Kidney capillary endothelial cell (primary cell): ENCODE measurements around the gene SNX3.
"Not testable (repeated sequence)": the region's sequence is repeated elsewhere in the genome, so short reads cannot be mapped to it uniquely, and the experiment has no call there.

Experiments used
- DNase-seq: peaks from one replicate; pipeline ENCODE4 v3.0.0-alpha.2; 2018; ENCODE audit warnings: low spot score

SNX3 gene

DNA sequence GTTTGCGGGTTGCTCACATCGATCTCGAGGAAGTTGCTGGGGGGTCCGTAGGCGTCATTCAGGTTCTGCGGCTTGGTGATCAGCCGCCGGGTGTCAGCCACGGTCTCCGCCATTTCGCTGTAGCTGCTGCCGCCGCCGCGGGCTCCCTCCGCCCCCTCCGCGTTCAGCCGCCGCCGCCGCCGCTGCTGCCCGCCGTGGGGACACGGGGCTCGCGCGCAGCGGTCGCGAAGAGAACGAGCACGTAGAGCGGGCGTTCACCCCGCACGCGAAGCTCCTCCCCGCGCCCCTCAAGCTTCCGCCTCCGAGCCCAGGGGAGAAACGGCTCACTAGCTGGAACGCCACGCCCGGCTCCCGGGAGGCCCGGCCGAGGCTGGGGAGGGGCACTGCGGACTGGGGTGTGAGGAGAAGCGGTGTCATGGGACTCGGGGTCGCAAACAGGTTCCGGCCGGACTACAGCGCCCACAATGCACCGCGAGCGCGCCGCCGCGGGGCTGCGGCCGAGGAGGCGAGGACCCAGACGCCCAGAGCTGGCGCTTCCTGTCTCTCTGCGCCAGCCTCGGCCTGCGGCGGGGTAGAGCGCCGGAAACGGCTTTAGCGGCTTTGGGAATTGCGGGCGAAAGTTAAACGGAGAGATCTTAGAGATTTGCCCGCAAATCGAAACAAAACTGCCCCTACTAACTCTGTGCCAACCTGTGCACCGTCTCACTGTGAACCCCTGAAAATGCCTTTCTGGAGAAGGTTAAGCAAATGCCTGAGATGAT is at the start of gene SNX3:
Gene SNX3 (minus strand): TSS at position 232 of the 761 bp plus-strand sequence. CDS start 119 bp downstream, at position 113.
- peak; percentile 90 for DNase-seq

DNA sequence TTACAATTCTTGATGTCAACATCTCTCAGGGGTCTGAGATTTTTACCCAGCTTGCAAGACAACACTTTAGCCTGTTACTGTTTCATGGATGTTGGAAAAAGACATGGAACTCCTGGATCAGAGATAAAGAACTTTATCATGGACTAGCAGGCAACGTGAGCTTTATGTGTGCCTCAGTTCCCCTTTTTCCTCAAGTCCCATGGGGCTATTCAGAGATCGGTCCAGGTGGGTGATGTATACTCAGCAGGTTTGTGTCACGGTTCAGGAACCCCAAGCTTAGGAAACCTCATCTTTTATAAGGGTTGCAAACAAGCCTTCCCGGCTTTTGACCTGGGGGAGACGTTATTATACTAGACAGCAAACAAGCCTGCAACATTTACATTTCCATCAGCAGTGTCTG is 49.0 kb upstream of the SNX3 start:
- no peak for DNase-seq

DNA sequence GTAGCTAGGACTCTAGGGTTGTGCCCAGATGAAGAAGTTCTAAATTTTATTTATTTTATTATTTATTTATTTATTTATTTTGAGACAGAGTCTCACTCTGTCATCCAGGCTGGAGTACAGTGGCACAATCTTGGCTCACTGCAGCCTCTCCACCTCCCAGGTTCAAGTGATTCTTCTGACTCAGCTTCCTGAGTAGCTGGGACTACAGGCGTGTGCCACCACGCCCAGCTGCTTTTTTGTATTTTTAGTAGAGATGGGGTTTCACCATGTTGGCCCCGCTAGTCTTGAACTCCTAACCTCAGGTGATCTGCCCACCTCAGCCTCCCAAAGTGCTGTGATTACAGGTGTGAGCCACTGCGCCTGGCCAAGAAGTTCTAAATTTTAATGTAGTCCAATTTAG is 47.8 kb upstream of the SNX3 start:
- DNase-seq: not testable (repeated sequence)

DNA sequence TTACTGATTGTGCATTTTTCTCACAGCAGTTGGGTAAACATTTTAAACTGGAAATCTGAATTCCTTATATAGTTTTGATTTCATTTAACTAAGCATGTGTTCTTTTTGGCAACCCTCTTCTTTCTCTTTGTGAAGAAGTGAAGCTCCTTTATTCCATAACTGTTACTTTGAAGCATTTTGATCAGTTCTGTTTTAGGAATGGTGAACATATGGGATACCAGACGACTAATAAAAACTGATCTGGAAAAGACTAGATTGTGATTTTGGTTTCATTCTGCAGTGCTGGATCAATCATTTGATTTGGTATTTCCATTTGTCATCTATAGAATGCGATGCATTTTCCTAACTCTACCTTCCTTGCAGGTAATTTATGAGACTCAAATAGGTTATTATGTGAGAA is 43.8 kb upstream of the SNX3 start:
- DNase-seq: no peak

DNA sequence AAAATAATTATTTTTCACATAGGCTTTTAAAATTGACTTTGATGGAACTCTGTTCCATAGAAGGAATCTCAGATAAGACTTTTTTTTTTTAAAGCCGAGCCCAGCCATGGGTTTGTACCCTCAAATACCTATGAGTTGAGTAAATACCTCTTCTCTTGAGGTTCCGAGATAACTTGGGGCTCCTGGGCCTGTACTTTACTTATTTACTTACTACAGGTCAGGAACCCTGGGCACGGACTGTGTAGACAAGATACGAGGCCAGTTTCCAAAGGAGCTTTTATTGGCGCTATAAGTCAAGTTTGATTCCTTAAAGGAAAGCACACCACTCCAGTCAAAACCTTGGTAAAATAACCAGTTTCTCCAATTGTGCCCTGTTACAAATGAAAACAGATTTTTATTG is 41.5 kb upstream of the SNX3 start:
- DNase-seq: no peak

DNA sequence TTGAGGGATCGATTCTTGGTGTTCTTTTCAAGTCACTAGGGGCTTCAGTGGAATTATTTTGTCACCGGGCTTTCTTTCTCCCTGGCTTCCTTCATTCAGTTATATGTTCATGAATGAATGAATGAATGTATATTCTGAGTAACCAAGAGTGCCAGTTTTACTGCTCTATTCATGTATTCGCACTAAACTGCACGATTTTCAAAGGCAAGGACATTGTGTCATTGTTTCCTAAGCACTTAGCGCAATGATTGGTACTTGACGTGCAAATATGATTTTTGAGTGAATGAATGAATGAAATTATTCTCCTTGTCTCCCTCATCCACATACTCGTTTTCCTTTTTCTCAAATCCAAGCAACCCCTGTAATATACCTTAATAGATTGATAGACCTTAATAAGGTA is 34.8 kb upstream of the SNX3 start:
- DNase-seq: no peak

DNA sequence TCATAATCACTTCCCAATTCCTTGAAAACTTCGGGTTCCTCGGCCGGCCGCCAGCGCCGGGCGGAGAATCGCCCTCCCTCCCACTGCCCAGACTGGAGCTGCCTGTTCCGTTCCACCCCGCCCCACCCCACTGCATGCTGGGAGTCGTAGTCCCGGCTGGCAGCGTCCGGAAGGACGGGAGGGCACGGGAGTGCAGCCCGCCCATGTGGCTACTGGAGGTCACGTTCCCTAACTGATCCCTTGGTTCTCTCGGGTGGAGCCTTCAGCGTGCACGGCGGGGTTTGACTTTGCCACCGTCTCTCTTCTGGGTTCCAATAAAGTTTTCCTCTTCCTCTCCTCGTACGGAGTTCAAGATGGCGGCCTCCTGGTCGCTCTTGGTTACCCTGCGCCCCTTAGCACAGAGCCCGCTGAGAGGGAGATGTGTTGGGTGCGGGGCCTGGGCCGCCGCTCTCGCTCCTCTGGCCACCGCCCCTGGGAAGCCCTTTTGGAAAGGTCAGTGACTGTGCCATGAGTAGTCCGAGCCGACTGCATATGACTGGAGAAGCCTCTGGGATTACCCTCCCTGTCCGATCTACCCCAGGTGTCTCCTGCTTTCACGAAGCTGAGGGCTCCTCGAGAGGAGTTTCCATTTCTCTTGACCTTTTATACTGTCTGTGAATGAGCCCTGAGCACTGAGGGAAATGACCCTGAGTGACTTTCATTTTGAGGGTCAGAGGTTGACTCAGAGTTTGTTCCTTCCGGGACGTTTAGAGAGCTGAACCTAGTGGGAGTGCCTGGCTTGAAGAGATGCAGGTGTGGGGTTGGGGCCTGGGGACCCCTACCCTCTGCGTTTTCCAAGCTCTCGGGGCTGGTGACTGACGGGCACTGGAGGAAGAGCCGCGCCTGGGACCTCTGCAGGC is 34.1 kb upstream of the SNX3 start, which contains the start of gene AFG1L:
Gene AFG1L (plus strand): TSS at position 328 of the 899 bp plus-strand sequence. CDS start 26 bp downstream, at position 354.
- DNase-seq: peak; percentile 73

DNA sequence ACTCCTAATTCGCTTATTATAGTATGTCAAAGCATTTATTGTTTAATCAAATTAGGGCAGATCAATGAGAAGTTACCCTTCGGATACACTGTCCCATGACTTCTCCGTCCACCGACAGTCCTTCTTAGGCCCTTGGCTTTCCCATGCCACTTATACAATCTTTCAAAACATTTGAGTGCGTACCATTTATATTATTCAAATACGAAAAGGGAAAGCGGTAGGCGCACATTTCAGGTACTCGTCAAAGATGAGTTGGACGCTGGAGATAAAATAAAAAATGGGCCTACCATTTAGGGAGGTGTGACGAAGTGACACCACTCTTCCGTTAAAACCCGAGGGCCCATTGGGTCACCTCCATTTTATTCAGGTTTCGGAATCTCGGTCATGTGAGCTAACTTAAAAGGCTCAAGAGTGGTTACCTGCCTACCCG is 33.5 kb upstream of the SNX3 start:
- no peak for DNase-seq

DNA sequence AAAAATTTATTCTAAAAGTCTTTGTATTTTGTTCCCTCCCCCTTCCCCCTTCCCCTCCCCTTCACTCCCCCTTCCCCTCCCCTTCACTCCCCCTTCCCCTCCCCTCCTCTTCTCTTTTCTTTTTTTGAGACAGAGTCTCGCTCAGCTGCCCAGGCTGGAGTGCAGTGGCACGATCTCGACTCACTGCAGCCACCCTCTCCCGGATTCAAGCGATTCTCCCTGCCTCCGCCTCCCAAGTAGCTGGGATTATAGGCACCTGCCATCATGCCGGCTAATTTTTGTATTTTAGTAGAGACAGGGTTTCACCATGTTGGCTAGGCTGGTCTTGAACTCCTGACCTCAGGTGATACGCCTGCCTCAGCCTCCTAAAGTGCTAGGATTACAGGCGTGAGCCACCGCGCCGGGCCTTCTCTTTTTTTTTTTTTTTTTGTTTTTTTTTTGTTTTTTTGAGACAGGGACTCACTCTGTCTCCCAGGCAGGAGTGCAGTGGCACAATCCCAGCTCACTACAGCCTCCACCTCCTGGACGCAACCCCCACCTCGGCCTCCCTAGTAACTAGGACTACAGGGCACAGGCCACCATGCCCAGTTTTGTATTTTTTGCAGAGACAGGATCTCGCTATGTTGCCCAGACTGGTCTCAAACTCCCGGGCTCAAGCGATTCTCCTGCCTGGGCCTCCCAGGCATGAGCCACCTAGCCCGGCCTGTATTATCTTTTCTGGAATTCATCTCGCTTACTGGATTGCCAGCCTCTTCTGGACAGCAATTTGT is 32.9 kb upstream of the SNX3 start:
- no peak for DNase-seq

DNA sequence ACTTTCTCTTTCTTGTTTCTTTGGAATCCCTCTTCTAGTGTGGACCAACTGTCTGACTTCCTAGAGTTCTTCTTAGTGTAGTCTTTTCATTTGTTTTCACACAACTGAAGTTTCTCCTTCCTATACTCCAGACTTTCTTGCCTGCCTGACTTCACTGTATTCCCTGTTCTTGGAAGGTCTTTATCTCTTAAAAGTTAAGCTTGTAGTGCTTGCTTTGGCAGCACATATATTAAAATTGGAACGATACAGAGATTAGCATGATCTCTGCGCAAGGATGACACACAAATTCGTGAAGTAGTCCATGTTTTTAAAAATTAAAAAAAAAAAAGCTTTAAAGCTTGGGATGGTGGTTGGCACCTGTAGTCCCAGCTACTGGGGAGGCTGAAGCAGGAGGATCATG is 31.7 kb upstream of the SNX3 start:
- not testable (repeated sequence) for DNase-seq

DNA sequence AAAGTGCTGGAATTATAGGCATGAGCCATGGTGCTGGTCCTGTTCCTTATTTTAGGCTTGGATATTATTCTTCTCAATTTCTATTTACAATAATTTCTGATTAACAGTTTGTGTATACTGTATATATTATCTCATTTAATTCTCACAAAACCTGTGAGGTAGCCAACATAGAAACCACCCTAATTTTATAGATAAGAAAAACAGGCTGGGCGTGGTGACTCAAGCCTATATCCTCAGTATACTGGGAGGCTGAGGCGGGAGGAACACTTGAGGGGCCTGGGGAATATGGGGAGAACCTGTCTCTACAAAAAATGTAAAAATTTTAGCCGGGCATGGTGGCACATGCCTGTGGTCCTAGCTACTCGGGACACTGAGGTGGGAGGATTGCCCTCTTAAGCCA is 30.3 kb upstream of the SNX3 start:
- no peak for DNase-seq

DNA sequence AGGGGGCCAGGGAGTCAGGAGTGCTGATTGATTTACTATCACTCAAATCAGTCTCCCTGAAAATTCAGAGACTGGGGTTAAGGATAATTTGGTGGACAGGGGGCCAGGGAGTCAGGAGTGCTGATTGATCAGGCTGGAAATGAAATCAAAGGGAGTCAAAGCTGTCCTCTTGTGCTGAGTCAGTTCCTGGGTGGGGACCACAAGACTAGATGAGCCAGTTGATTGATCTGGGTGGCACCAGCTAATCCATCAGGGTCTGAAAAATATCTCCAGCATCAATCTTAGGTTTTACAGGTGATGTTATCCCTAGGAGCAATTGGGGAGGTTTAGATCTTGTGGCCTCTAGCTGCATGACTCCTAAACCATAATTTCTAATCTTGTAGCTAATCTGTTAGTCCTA is 27.9 kb upstream of the SNX3 start:
- no peak for DNase-seq

DNA sequence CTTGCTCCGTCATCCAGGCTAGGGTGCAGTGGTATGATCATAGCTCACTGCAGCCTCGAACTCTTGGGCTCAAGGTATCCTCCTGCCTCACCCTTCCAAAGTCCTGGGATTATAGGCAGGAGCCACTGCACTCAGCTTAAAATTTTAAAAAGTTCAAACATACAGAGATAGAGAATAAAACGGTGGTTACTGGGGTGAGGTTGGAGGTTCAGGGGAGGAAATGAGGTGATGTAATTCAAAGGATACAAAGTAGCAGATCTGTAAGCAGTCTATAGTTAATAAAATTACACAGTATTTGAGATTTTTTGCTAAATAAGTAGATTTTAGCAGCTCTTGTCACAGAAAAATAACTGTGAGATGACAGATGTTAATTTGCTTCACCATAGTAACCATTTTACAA is 26.5 kb upstream of the SNX3 start:
- DNase-seq: no peak

DNA sequence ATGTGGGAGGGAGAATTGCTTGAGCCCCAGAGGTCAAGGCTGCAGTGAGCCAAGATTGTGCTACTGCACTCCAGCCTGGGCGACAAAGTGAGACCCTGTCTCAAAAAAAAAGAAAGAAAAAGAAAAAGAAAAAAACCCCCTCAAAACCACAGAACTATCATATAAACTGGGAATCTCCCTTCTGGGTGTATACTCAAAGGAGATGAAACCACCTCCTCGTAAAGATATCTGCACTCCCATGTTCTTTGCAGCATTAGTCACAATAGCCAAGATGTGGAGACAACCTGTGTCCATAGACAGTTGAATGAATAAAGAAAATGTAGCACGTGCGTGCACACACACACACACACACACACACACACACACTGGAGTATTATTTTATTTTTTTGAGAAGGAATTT is 25.5 kb upstream of the SNX3 start:
- no peak for DNase-seq

DNA sequence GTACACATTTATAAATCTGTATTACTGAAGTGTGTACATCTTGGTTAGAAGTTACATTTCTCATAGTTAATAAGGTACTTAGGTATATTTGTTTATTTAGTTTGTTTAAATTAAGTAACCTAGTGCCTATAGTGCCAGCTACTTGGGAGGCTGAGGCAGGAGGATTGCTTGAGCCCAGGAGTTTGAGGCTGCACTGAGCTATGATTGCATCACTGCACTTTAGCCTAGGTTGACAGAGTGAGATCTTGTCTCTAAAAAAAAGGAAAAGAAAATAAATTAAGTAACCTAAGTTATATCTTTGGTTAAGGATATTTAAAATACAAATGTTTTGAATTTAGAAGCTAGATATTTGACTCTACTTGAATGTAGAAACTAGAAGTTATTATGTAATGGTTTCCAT is 24.5 kb upstream of the SNX3 start:
- no peak for DNase-seq

DNA sequence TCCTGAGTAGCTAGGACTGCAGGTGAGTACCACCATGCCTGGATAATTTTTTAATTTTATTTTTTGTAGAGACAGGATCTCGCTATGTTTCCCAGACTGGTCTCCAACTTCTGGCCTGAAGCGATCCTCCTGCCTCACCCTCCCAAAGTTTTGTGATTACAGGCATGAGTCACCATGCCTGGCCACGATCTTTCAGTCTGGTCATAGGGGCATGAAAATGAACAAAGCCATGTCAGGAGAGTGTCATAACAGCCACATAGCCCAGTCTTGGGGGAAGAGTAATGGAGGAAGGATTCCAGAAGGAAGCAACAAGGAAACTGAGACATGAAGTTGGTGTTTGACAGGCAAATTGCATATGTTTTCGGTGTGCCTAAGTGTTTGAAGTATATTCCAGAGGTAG is 17.0 kb upstream of the SNX3 start:
- no peak for DNase-seq

DNA sequence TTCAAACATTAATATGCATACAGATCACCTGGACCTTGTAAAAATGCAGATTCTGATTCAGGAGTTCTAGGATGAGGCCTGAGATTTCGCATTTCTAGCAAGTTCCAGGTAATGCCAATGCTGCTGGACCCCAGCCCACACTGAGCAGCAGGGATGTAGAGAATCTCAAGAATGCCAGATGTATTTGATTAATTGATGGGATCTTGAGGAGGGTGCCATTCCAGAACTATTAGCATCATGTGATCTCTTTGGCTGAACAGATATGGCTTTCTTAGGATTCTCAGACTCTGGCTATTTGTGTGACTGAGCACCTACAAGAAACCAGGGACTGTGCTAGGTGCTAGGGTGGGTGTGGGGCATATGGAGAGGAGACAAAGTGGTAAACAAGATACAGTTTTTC is 16.5 kb upstream of the SNX3 start:
- DNase-seq: no peak

DNA sequence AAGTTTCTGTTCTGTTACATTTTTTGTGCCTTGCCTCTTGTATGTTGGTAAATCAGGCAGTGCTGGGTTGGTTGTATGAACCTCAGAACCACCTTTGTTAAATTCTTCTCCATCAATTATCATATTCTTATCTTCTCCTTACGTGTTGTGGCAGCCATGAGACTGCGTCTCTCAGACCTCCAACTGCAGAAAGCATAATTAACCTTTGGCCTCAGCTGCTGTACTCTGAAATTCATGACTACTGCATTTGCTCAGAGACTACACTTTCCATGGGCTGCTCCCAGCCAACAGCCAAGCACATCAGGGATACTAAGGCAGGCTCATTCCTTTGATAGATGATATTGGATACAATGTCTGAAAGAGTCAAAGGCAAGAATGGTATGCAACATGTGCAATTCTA is 15.1 kb upstream of the SNX3 start:
- no peak for DNase-seq

DNA sequence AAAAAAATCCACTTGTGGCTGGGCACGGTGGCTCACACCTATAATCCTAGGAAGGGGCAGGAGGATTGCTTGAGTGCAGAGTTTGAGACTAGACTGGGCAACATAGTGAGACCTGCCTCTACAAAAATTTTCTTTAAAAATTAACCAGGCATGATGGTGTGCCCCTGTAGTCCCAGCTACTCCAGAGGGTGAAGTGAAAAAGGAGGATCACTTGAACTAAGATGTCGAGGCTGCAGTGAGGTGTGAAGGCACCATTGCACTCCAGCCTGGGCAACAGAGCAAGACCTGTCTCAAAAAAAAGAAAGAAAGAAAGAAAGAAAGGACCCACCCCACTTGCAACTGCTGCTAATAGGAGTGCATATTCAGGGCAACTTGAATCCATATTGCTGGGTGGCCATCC is 13.7 kb upstream of the SNX3 start:
- no peak for DNase-seq

DNA sequence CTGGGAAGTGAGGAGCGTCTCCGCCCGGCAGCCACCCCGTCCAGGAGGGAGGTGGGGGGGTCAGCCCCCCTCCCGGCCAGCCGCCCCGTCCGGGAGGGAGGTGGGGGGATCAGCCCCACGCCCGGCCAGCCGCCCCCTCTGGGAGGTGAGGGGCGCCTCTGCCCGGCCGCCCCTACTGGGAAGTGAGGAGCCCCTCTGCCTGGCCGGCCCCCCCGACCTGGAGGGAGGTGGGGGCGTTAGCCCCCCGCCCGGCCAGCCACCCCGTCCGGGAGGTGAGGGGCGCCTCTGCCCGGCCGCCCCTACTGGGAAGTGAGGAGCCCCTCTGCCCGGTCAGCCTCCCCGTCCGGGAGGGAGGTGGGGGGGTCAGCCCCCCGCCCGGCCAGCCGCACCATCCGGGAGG is 9.1 kb upstream of the SNX3 start:
- not testable (repeated sequence) for DNase-seq

DNA sequence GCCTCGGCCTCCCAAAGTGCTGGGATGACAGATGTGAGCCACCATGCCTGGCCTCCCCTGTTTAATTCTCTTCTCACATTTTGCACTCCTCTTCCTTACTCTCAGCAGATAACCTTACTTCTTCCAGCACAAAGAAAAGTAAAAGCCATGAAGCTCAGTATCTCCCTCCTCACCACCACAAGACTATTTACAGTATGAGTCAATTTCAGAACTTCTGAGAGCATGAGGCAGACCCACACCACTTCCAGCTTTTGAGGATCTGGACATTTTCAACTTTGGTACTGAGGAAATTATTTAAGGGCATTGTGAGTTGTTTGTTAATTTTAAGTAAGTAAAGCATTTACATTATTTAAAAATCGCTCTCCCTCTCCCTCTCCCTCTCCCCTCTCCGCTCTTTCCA is 8.0 kb upstream of the SNX3 start:
- no peak for DNase-seq

DNA sequence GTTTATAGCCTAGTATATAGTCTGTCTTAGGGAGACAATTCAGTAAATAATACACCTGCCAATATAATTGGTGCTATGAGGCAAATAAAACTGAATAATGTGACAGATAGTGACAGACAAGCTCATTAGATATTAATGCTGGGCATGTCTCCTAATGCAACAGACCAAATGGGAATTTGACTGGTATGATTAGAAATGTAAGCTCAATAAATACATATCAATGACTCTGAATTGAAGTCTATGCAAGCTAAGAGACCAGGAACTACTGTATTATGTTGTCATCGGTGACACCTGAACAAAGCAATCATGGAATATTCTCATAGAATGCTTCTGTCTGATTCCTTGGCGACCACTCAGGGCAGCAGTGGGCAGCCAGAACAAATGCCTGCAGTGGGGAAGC is 2.5 kb upstream of the SNX3 start:
- no peak for DNase-seq
